CD8-positive, alpha-beta memory T cell (primary cell): ENCODE measurements around the gene AQP2. TPM values are rescaled to one million over a fixed set of nuclear protein-coding genes. Genes with fewer than 3 reads are reported as not detected.

ENCODE experiments used
- CTCF ChIA-PET: fragments of 350-600 bp; sonication (Branson Sonifier 250); formaldehyde crosslinking; loops from one replicate; lab custom pipeline; 2021; ENCODE audit warnings: antibody characterized with exemption; lab: Charles Lee
- POLR2A ChIA-PET: fragments of 350-600 bp; sonication (Branson Sonifier 250); formaldehyde crosslinking; loops from one replicate; lab custom pipeline; 2021; ENCODE audit warnings: antibody characterized with exemption; lab: Charles Lee
- DNase-seq, 5 donors: peaks; one replicate each; pipeline versions ENCODE4 v3.0.0 to v3.0.0-alpha.2; 2020 to 2022; ENCODE audit warnings: mixed read lengths in 1 of 5
- H3K27ac ChIP-seq: one replicate; pipeline ENCODE4 v1.7.0; 2013; ENCODE audit warnings: low read depth, mild to moderate bottlenecking, low read length, moderate library complexity
- H3K27me3 ChIP-seq: 2 replicates; pipeline ENCODE4 v1.7.0; 2013; ENCODE audit warnings: low read length, mild to moderate bottlenecking; ENCODE audit not compliant: insufficient read depth, poor library complexity, severe bottlenecking
- H3K36me3 ChIP-seq: 2 replicates; pipeline ENCODE4 v1.7.0; 2013; ENCODE audit warnings: mild to moderate bottlenecking, low read length, moderate library complexity; ENCODE audit not compliant: insufficient read depth
- H3K4me1 ChIP-seq: 2 replicates; pipeline ENCODE4 v1.7.0; 2013; ENCODE audit warnings: mild to moderate bottlenecking, low read length, moderate library complexity; ENCODE audit not compliant: insufficient read depth
- H3K4me3 ChIP-seq: 2 replicates; pipeline ENCODE4 v1.7.0; 2013; ENCODE audit warnings: mild to moderate bottlenecking, low read length
- H3K9me3 ChIP-seq: 2 replicates; pipeline ENCODE4 v1.7.0; 2013; ENCODE audit warnings: mild to moderate bottlenecking, low read length
- H3K27ac Mint-ChIP-seq, 8 donors: one replicate each; pipeline ENCODE4 v1.8.0; 2020 to 2021; ENCODE audit warnings: mixed read lengths in 8 of 8, mild to moderate bottlenecking in 6 of 8, inconsistent platforms in 3 of 8, moderate library complexity in 3 of 8
- H3K27me3 Mint-ChIP-seq, 2 donors: one replicate each; pipeline ENCODE4 v1.8.0; 2020 to 2021; ENCODE audit warnings: mixed read lengths in 2 of 2, mild to moderate bottlenecking in 1 of 2, moderate library complexity in 1 of 2
- H3K36me3 Mint-ChIP-seq, 3 donors: one replicate each; pipeline ENCODE4 v1.8.0; 2020 to 2021; ENCODE audit warnings: mixed read lengths in 3 of 3, inconsistent platforms in 1 of 3, mild to moderate bottlenecking in 1 of 3
- H3K4me1 Mint-ChIP-seq, 3 donors: one replicate each; pipeline ENCODE4 v1.8.0; 2020 to 2021; ENCODE audit warnings: mixed read lengths in 3 of 3, inconsistent platforms in 1 of 3, mild to moderate bottlenecking in 1 of 3
- H3K4me3 Mint-ChIP-seq, 7 donors: one replicate each; pipeline ENCODE4 v1.8.0; 2020 to 2021; ENCODE audit warnings: mixed read lengths in 7 of 7, mild to moderate bottlenecking in 6 of 7, moderate library complexity in 4 of 7, inconsistent platforms in 2 of 7
- H3K9me3 Mint-ChIP-seq, 5 donors: one replicate each; pipeline ENCODE4 v1.8.0; 2020 to 2022; ENCODE audit warnings: mixed read lengths in 5 of 5, mild to moderate bottlenecking in 3 of 5, moderate library complexity in 2 of 5, inconsistent platforms in 1 of 5
- polyA plus RNA-seq: library from polyadenylated mRNA; unstranded; fragments of 300-500 nt; fragmentation: Illumina TruSeq; gene quantifications from one replicate; pipeline ENCODE4 v1.2.3, GENCODE V29; 2021
- total RNA-seq, 2 experiments: library from RNA; stranded (reverse); gene quantifications; one replicate each; pipeline ENCODE4 v1.2.3, GENCODE V29; 2021

AQP2 gene
- total and polyA plus RNA-seq, 3 experiments from 2014 or later = not detected

GRCh38 chr12:50006280-50006679 is 55.7 kb downstream of the AQP2 start:
- H3K9me3 Mint-ChIP-seq = no peaks in the 10 kb centered on the region
- no peaks in the 10 kb centered on the region for H3K27me3 Mint-ChIP-seq
- ChIA-PET CTCF (interaction anchor here (1.5 to 2.4 kb wide), 2 partner anchors 33 to 39 kb away, joined by 4 to 10 read pairs; no protein-coding TSS in a partner anchor), POLR2A (no interaction called here)
- Histone ChIP-seq H3K27me3 (no peaks in the 10 kb centered on the region), H3K4me1 (no peaks in the 10 kb centered on the region), H3K9me3 (no peaks in the 10 kb centered on the region), H3K36me3 (no peaks in the 10 kb centered on the region), H3K27ac (no peak overlapping the region), H3K4me3 (no peak overlapping the region)
- no peak overlapping the region for H3K4me3 Mint-ChIP-seq
- peaks cover 4 to 12% (median 4%) of the 10 kb centered on the region in 3 donors for H3K4me1 Mint-ChIP-seq
- H3K36me3 Mint-ChIP-seq = peaks cover 0 to 30% (median 13%) of the 10 kb centered on the region in 3 donors
- peak overlapping the region in 3 of 8 donors; percentile 51 to 73 (median 67) for H3K27ac Mint-ChIP-seq
- DNase-seq = no peak

- Mint-ChIP-seq H3K27me3 (no peaks in the 10 kb centered on the region), H3K4me1 (peaks cover 4 to 12% (median 4%) of the 10 kb centered on the region in 3 donors), H3K36me3 (peaks cover 0 to 27% (median 13%) of the 10 kb centered on the region in 3 donors), H3K27ac (peak overlapping the region in 1 of 8 donors; percentile 14), H3K4me3 (no peak overlapping the region), H3K9me3 (no peaks in the 10 kb centered on the region)
- no peaks in the 10 kb centered on the region for H3K27me3 ChIP-seq
- no peaks in the 10 kb centered on the region for H3K9me3 ChIP-seq
- H3K4me1 ChIP-seq = no peaks in the 10 kb centered on the region
- ChIA-PET POLR2A (no interaction called here), CTCF (interaction anchor here (0.8 to 2.4 kb wide), 3 partner anchors 33 to 40 kb away, joined by 4 to 10 read pairs (median 4); no protein-coding TSS in a partner anchor)
- no peak overlapping the region for H3K27ac ChIP-seq
- no peak overlapping the region for H3K4me3 ChIP-seq
- DNase-seq = no peak
- H3K36me3 ChIP-seq = no peaks in the 10 kb centered on the region
Observed at GRCh38 chr12:50006754-50007442, 56.4 kb downstream of the AQP2 start.

Other genes with a start within 250 kb of the AQP2 start
- gene FMNL3, start 243.3 kb upstream of the AQP2 start, total RNA-seq = 10 to 100 TPM; 35.8 to 36.7 TPM
- gene FMNL3, start 243.3 kb upstream of the AQP2 start, polyA plus RNA-seq = 6.3 TPM
- gene TMBIM6, start 209.2 kb upstream of the AQP2 start, total RNA-seq = 100 to 1,000 TPM; 443 to 449 TPM
- 1,008 TPM for gene TMBIM6, start 209.2 kb upstream of the AQP2 start, polyA plus RNA-seq
- gene NCKAP5L, start 122.3 kb upstream of the AQP2 start, total RNA-seq = 1 to 10 TPM; 4.8 to 5.5 TPM
- 4.3 TPM for gene NCKAP5L, start 122.3 kb upstream of the AQP2 start, polyA plus RNA-seq
- 1 to 10 TPM; 6.5 to 7.6 TPM for gene BCDIN3D, start 107.6 kb upstream of the AQP2 start, total RNA-seq
- gene BCDIN3D, start 107.6 kb upstream of the AQP2 start, polyA plus RNA-seq = 6.4 TPM
- gene FAIM2, start 46.8 kb upstream of the AQP2 start, total RNA-seq = under 1 TPM; 0.39 to 0.44 TPM
- 0.72 TPM for gene FAIM2, start 46.8 kb upstream of the AQP2 start, polyA plus RNA-seq
- gene AQP5, start 11.1 kb downstream of the AQP2 start, total RNA-seq = not detected
- not detected for gene AQP5, start 11.1 kb downstream of the AQP2 start, polyA plus RNA-seq
- gene AQP6, start 22.2 kb downstream of the AQP2 start, total RNA-seq = not detected
- not detected for gene AQP6, start 22.2 kb downstream of the AQP2 start, polyA plus RNA-seq
- 10 to 100 TPM; 79.3 to 84.3 TPM for gene RACGAP1, start 74.8 kb downstream of the AQP2 start, total RNA-seq
- gene RACGAP1, start 74.8 kb downstream of the AQP2 start, polyA plus RNA-seq = 11.9 TPM
- gene ASIC1, start 106.9 kb downstream of the AQP2 start, total RNA-seq = 1 to 10 TPM; 6.4 TPM
- 0.07 TPM for gene ASIC1, start 106.9 kb downstream of the AQP2 start, polyA plus RNA-seq
- 10 to 100 TPM; 72.3 to 78.2 TPM for gene SMARCD1, start 134.6 kb downstream of the AQP2 start, total RNA-seq
- gene SMARCD1, start 134.6 kb downstream of the AQP2 start, polyA plus RNA-seq = 16.1 TPM
- under 1 TPM; 0.55 to 0.70 TPM for gene GPD1, start 153.3 kb downstream of the AQP2 start, total RNA-seq
- gene GPD1, start 153.3 kb downstream of the AQP2 start, polyA plus RNA-seq = not detected
- gene COX14, start 161.5 kb downstream of the AQP2 start, total RNA-seq = 10 to 100 TPM; 58.7 to 59.2 TPM
- 250 TPM for gene COX14, start 161.5 kb downstream of the AQP2 start, polyA plus RNA-seq
- 10 to 100 TPM; 55.4 to 62.1 TPM for gene CERS5, start 216.6 kb downstream of the AQP2 start, total RNA-seq
- gene CERS5, start 216.6 kb downstream of the AQP2 start, polyA plus RNA-seq = 47.4 TPM